ENCODE measurements around the gene STK10.

DNA sequence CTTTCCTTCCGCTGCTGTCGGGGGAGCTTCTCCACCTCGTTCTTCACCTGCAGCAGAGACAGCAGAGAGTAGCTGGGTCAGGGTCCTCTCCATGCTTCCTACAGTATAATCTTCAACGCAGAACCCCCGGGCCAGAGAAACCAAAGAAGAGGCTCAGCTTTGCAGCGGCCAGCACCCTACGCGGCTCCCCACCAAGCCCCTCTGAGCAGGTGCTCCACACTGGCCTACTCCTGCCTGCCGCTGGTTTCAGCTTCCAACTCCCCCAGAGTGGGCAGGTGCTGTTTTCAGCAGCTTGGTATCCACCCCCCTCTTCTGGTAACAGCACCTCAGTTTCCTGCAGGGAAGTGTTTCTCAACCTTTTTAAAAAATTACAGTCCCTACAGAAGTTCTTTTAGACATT, 123.3 kb downstream of the STK10 start:
- TF ChIP-seq, protein P1, sequence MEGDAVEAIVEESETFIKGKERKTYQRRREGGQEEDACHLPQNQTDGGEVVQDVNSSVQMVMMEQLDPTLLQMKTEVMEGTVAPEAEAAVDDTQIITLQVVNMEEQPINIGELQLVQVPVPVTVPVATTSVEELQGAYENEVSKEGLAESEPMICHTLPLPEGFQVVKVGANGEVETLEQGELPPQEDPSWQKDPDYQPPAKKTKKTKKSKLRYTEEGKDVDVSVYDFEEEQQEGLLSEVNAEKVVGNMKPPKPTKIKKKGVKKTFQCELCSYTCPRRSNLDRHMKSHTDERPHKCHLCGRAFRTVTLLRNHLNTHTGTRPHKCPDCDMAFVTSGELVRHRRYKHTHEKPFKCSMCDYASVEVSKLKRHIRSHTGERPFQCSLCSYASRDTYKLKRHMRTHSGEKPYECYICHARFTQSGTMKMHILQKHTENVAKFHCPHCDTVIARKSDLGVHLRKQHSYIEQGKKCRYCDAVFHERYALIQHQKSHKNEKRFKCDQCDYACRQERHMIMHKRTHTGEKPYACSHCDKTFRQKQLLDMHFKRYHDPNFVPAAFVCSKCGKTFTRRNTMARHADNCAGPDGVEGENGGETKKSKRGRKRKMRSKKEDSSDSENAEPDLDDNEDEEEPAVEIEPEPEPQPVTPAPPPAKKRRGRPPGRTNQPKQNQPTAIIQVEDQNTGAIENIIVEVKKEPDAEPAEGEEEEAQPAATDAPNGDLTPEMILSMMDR (conservative IDR thresholded peaks at IDR 0.05; ENCODE audit: low read depth in 2 of 2): no peak
- TF ChIP-seq EZH2 (IDR thresholded peaks at IDR 0.05; ENCODE audit: low read depth, unreplicated experiment) (no peak), POLR2AphosphoS5 (IDR thresholded peaks at IDR 0.05; ENCODE audit: low read depth) (no peak), EZH2phosphoT487 (IDR thresholded peaks at IDR 0.05; ENCODE audit: unreplicated experiment) (no peak), CREB1 (CRISPR knock-in tag; IDR thresholded peaks at IDR 0.05; ENCODE audit: low read depth) (no peak), JUNB (IDR thresholded peaks at IDR 0.05; ENCODE audit: unreplicated experiment) (no peak), ZNF331 (CRISPR knock-in tag; IDR thresholded peaks at IDR 0.05; ENCODE audit: low read depth) (no peak), STAT1 (IDR thresholded peaks at IDR 0.05; ENCODE audit: unreplicated experiment) (no peak), ZNF114 (CRISPR knock-in tag; IDR thresholded peaks at IDR 0.05) (no peak)
- TF ChIP-seq, protein P2, sequence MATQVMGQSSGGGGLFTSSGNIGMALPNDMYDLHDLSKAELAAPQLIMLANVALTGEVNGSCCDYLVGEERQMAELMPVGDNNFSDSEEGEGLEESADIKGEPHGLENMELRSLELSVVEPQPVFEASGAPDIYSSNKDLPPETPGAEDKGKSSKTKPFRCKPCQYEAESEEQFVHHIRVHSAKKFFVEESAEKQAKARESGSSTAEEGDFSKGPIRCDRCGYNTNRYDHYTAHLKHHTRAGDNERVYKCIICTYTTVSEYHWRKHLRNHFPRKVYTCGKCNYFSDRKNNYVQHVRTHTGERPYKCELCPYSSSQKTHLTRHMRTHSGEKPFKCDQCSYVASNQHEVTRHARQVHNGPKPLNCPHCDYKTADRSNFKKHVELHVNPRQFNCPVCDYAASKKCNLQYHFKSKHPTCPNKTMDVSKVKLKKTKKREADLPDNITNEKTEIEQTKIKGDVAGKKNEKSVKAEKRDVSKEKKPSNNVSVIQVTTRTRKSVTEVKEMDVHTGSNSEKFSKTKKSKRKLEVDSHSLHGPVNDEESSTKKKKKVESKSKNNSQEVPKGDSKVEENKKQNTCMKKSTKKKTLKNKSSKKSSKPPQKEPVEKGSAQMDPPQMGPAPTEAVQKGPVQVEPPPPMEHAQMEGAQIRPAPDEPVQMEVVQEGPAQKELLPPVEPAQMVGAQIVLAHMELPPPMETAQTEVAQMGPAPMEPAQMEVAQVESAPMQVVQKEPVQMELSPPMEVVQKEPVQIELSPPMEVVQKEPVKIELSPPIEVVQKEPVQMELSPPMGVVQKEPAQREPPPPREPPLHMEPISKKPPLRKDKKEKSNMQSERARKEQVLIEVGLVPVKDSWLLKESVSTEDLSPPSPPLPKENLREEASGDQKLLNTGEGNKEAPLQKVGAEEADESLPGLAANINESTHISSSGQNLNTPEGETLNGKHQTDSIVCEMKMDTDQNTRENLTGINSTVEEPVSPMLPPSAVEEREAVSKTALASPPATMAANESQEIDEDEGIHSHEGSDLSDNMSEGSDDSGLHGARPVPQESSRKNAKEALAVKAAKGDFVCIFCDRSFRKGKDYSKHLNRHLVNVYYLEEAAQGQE (IDR thresholded peaks at IDR 0.05; ENCODE audit: unreplicated experiment): no peak
- TF ChIP-seq, protein P3, sequence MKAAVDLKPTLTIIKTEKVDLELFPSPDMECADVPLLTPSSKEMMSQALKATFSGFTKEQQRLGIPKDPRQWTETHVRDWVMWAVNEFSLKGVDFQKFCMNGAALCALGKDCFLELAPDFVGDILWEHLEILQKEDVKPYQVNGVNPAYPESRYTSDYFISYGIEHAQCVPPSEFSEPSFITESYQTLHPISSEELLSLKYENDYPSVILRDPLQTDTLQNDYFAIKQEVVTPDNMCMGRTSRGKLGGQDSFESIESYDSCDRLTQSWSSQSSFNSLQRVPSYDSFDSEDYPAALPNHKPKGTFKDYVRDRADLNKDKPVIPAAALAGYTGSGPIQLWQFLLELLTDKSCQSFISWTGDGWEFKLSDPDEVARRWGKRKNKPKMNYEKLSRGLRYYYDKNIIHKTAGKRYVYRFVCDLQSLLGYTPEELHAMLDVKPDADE (IDR thresholded peaks at IDR 0.05): no peak
